H1 (cell line): ENCODE data around the gene TAF4. TPM values are rescaled to one million over a fixed set of nuclear protein-coding genes. Genes with fewer than 3 reads are reported as not detected.

Experiments
- CTCF ChIA-PET: fragments of 300-600 bp; sonication (Branson Sonifier 250); formaldehyde crosslinking; loops from one replicate; lab custom pipeline; 2021; ENCODE audit not compliant: partially characterized antibody; lab: Charles Lee
- POLR2A ChIA-PET: fragments of 300-600 bp; sonication (Branson Sonifier 250); formaldehyde crosslinking; loops from one replicate; lab custom pipeline; 2021; ENCODE audit warnings: inconsistent platforms; ENCODE audit not compliant: partially characterized antibody; lab: Charles Lee
- DNase-seq, 2 experiments: peaks; one replicate each; pipeline versions ENCODE4 v3.0.0 to v3.0.0-alpha.2; 2010 to 2022; ENCODE audit warnings: low spot score in 2 of 2, low read depth in 1 of 2, mixed read lengths in 1 of 2
- FAIRE-seq: peaks from 2 replicates; lab custom pipeline; 2011; peaks lifted over from hg19 to GRCh38; lab: Jason Lieb, UNC
- H2AFZ ChIP-seq: 2 replicates; pipeline ENCODE4 v1.8.1; 2012; ENCODE audit warnings: low read length, inconsistent platforms
- H2AK5ac ChIP-seq: 2 replicates; pipeline ENCODE4 v1.6.1; 2013; ENCODE audit warnings: low read depth, low read length
- H2BK120ac ChIP-seq: replicated peaks from 2 replicates; pipeline ENCODE3; 2013; ENCODE audit warnings: low read depth, low read length, inconsistent platforms
- H2BK12ac ChIP-seq: 2 replicates; pipeline ENCODE4 v1.6.1; 2013; ENCODE audit warnings: low read depth, low read length
- H2BK15ac ChIP-seq: 2 replicates; pipeline ENCODE4 v1.6.1; 2013; ENCODE audit warnings: low read length
- H2BK20ac ChIP-seq: 2 replicates; pipeline ENCODE4 v1.6.1; 2013; ENCODE audit warnings: low read length
- H2BK5ac ChIP-seq: 2 replicates; pipeline ENCODE4 v1.6.1; 2013; ENCODE audit warnings: low read depth, low read length
- H3K14ac ChIP-seq: 2 replicates; pipeline ENCODE4 v1.6.1; 2013; ENCODE audit warnings: inconsistent platforms; ENCODE audit not compliant: insufficient read length
- H3K18ac ChIP-seq: 2 replicates; pipeline ENCODE4 v1.6.1; 2013; ENCODE audit warnings: low read length; ENCODE audit errors: extremely low read depth
- H3K23ac ChIP-seq: 2 replicates; pipeline ENCODE4 v1.6.1; 2013; ENCODE audit warnings: inconsistent platforms; ENCODE audit not compliant: insufficient read length
- H3K23me2 ChIP-seq: 2 replicates; pipeline ENCODE4 v1.6.1; 2013; ENCODE audit warnings: low read depth, low read length
- H3K27ac ChIP-seq: 2 replicates; pipeline ENCODE4 v1.6.1; 2011; ENCODE audit warnings: low read depth, low read length, inconsistent platforms
- H3K27me3 ChIP-seq, 4 experiments: replicated peaks in 1 of 4; 1 replicate in 1 of 4; 2 replicates in 3 of 4; pipeline versions ENCODE4 v1.6.1 to v1.8.1; 2011 to 2013; ENCODE audit warnings: low read length in 3 of 4, mild to moderate bottlenecking in 3 of 4, inconsistent platforms in 2 of 4, mixed read lengths in 2 of 4, moderate library complexity in 1 of 4; ENCODE audit not compliant: control insufficient read depth in 3 of 4, insufficient read depth in 3 of 4; ENCODE audit errors: extremely low read depth in 1 of 4
- H3K36me3 ChIP-seq, 4 experiments: 2 replicates each; pipeline versions ENCODE4 v1.6.1 to v1.8.1; 2011 to 2013; ENCODE audit warnings: mild to moderate bottlenecking in 4 of 4, low read length in 3 of 4, moderate library complexity in 2 of 4, control low read depth in 1 of 4, inconsistent platforms in 1 of 4; ENCODE audit not compliant: insufficient read depth in 4 of 4, control insufficient read depth in 2 of 4
- H3K4ac ChIP-seq: replicated peaks from 2 replicates; pipeline ENCODE3; 2013; ENCODE audit warnings: low read length, low read depth, mixed read lengths, inconsistent platforms; ENCODE audit not compliant: insufficient read length
- H3K4me1 ChIP-seq, 4 experiments: replicated peaks in 1 of 4; 1 replicate in 1 of 4; 2 replicates in 3 of 4; pipeline versions ENCODE4 v1.6.1 to v1.8.1; 2011 to 2013; ENCODE audit warnings: low read length in 3 of 4, inconsistent platforms in 2 of 4, mixed read lengths in 1 of 4; ENCODE audit not compliant: insufficient read depth in 4 of 4, control insufficient read depth in 3 of 4
- H3K4me2 ChIP-seq, 2 experiments: 2 replicates each; pipeline versions ENCODE4 v1.6.1 to v1.8.1; 2011 to 2013; ENCODE audit warnings: low read depth in 2 of 2, low read length in 2 of 2, control low read depth in 1 of 2, inconsistent platforms in 1 of 2, mild to moderate bottlenecking in 1 of 2; ENCODE audit not compliant: insufficient read depth in 1 of 2
- H3K4me3 ChIP-seq, 4 experiments: fragments of 200-600, 300-600 bp in 1 of 4; sonication (generic), shearing (Covaris generic), sonication (Bioruptor Twin) in 1 of 4; 2 replicates each; pipeline versions ENCODE4 v1.5.1 to v1.8.1; 2011 to 2016; ENCODE audit warnings: low read length in 4 of 4, low read depth in 3 of 4, control low read depth in 2 of 4, inconsistent platforms in 2 of 4, mild to moderate bottlenecking in 2 of 4, mixed read lengths in 1 of 4, moderate library complexity in 1 of 4; ENCODE audit not compliant: insufficient read depth in 2 of 4; ENCODE audit errors: extremely low read depth in 1 of 4
- H3K56ac ChIP-seq: replicated peaks from 2 replicates; pipeline ENCODE3; 2013; ENCODE audit warnings: low read depth, mild to moderate bottlenecking, mixed read lengths, low read length, inconsistent platforms; ENCODE audit not compliant: insufficient read length
- H3K79me1 ChIP-seq: 2 replicates; pipeline ENCODE4 v1.6.1; 2013; ENCODE audit warnings: low read depth, low read length, control low read depth
- H3K79me2 ChIP-seq, 2 experiments: 2 replicates each; pipeline versions ENCODE4 v1.6.1 to v1.8.1; 2012 to 2013; ENCODE audit warnings: low read length in 2 of 2, mild to moderate bottlenecking in 2 of 2, inconsistent platforms in 1 of 2; ENCODE audit not compliant: insufficient read depth in 2 of 2, control insufficient read depth in 1 of 2
- H3K9ac ChIP-seq, 4 experiments: replicated peaks in 1 of 4; 1 replicate in 1 of 4; 2 replicates in 3 of 4; pipeline versions ENCODE4 v1.6.1 to v1.8.1; 2011 to 2013; ENCODE audit warnings: low read depth in 3 of 4, low read length in 3 of 4, control low read depth in 2 of 4, mild to moderate bottlenecking in 2 of 4, moderate library complexity in 2 of 4, inconsistent platforms in 1 of 4; ENCODE audit errors: extremely low read depth in 1 of 4
- H3K9me3 ChIP-seq, 2 experiments: 2 replicates each; pipeline versions ENCODE4 v1.6.1 to v1.8.1; 2012 to 2013; ENCODE audit warnings: mild to moderate bottlenecking in 2 of 2, moderate library complexity in 2 of 2, control low read depth in 1 of 2, inconsistent platforms in 1 of 2, low read depth in 1 of 2, low read length in 1 of 2, mixed read lengths in 1 of 2; ENCODE audit not compliant: insufficient read depth in 2 of 2
- H4K20me1 ChIP-seq, 2 experiments: replicated peaks in 1 of 2; 2 replicates each; pipeline versions ENCODE3 to v1.8.1; 2011 to 2013; ENCODE audit warnings: inconsistent platforms in 2 of 2, low read length in 2 of 2, mild to moderate bottlenecking in 1 of 2; ENCODE audit not compliant: insufficient read depth in 2 of 2, control insufficient read depth in 1 of 2
- H4K5ac ChIP-seq: 2 replicates; pipeline ENCODE4 v1.6.1; 2013; ENCODE audit warnings: low read length, low read depth, mixed read lengths, inconsistent platforms; ENCODE audit not compliant: insufficient read length
- H4K8ac ChIP-seq: 2 replicates; pipeline ENCODE4 v1.8.0; 2013; ENCODE audit warnings: mild to moderate bottlenecking, moderate library complexity, low read length, inconsistent platforms; ENCODE audit not compliant: insufficient read depth; ENCODE audit errors: extremely low read depth
- H4K91ac ChIP-seq: replicated peaks from 2 replicates; pipeline ENCODE3; 2013; ENCODE audit warnings: low read length, mixed read lengths, inconsistent platforms; ENCODE audit not compliant: insufficient read length
- ASH2L ChIP-seq: fragments of 200-600, 300-600 bp; sonication (generic); IDR thresholded peaks from one replicate; pipeline ENCODE4 v1.7.1; 2017; ENCODE audit warnings: low read length
- BCL11A ChIP-seq, 2 experiments: IDR thresholded peaks; one replicate each; pipeline ENCODE4 v1.6.1; 2011; ENCODE audit warnings: low read depth in 2 of 2, low read length in 2 of 2, mild to moderate bottlenecking in 2 of 2
- SAP30 ChIP-seq: fragments of 300-600 bp; sonication (generic); IDR thresholded peaks from 2 replicates; pipeline ENCODE4 v1.7.1; 2012; ENCODE audit warnings: low read length, moderate library complexity, mild to moderate bottlenecking, inconsistent platforms; ENCODE audit not compliant: insufficient read depth, insufficient replicate concordance
- TBP ChIP-seq: IDR thresholded peaks from 2 replicates; pipeline ENCODE4 v1.6.1; 2011; ENCODE audit warnings: low read depth, low read length, improper control_type of control experiment
- WGBS, 2 experiments: shearing (Covaris generic) in 1 of 2; methylation state at CpG; one replicate each; pipeline versions ENCODE4 v1.1.6 to v1.1.7; 2013 to 2015; ENCODE audit warnings: low lambda C conversion rate in 2 of 2, mixed read lengths in 2 of 2, inconsistent platforms in 1 of 2, low coverage in 1 of 2, missing lambda C conversion rate in 1 of 2; ENCODE audit not compliant: insufficient replicate concordance in 2 of 2, insufficient coverage in 1 of 2, insufficient read length in 1 of 2; ENCODE audit errors: extremely low coverage in 1 of 2, missing lambda C conversion rate in 1 of 2; 5-methylcytosine and 5-hydroxymethylcytosine counted together
- polyA plus RNA-seq, 7 experiments: library from polyadenylated mRNA; depleted of rRNA in 3 of 7; stranded (reverse) in 5 of 7; unstranded in 2 of 7; fragments of >200 nt in 5 of 7; fragments of 200-250 nt in 2 of 7; gene quantifications; 1 replicate in 5 of 7; 2 replicates in 1 of 7; 4 replicates in 1 of 7; pipeline versions ENCODE4 v1.2.1 to v1.2.3, GENCODE V29; 2011 to 2013; ENCODE audit warnings: missing spikeins in 2 of 7, mixed read lengths in 2 of 7
- total RNA-seq: library from RNA; stranded (reverse); fragmentation: NEBNext Ultra II Directional; extraction: Animal tissue kit (Norgen Biotek cat#: 25700); gene quantifications from 2 replicates; pipeline ENCODE4 v1.2.1, GENCODE V29; 2021
- TF ChIP-seq, protein P1 (sequence below), 3 experiments: IDR thresholded peaks; 1 replicate in 2 of 3; 2 replicates in 1 of 3; pipeline versions ENCODE4 v1.5.1 to v1.6.1; 2011; ENCODE audit warnings: low read length in 3 of 3, mild to moderate bottlenecking in 3 of 3, inconsistent platforms in 2 of 3, low read depth in 1 of 3, moderate library complexity in 1 of 3; ENCODE audit not compliant: insufficient read depth in 1 of 3; ENCODE audit errors: control extremely low read depth in 1 of 3

The TAF4 gene
- total and polyA plus RNA-seq, 2 of the 8 experiments (the other 6 are each of a cell fraction or from before 2014, with no cell fraction given) = 16.0 to 30.1 TPM

DNA sequence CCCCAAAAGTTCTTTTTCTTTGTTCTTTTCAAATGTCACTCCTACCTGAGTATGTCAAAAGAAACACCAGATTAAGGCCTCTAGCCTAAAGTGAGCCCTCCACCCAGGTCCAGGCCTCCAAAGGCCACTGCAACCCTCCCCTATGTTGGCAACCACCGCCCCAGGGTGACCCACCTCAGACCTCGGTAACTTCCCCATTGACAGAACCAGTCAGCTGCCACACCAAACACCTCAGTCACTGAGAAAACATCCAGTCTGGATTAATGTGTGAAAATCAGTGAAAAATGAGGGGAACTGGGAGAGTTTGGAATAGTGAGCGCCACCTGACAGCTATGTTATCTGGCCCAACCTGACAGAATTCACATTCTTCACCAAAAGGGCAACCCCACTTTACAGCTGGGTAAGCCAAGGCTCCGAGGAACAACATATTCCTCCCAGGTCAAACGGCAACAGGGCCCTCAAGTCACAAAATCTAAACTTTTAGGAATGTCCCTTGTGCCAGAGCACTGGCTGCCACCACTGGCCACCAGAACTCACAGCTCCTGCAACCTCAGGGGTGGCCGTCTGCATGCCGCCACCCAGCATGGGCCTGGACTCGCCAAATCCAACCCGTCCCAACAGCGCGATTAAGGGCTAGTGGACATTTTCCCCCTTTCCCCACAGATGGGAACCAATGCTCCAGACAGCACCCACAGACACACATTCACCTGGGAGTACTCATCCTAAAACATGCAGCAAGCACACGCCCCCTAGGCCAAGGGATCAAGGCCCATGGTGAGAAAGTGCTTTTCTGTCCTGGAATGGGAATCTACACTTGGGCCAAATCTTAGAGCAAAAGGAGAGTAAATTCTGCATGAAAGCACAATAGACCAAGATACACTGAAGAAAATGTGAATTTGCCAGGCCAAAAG, 4.8 kb downstream of the TAF4 start:
- WGBS, 2 experiments = 91% methylated on average over 12 of the region's 12 CpGs; no CpG with 5 or more reads in 1 of the 2 experiments
- peaks cover 35 to 47% of the 10 kb centered on the region in 2 experiments for H4K20me1 ChIP-seq

More for the DNA sequence above, 4.8 kb downstream of the TAF4 start:
- Histone ChIP-seq H3K4me1 (peaks cover 0 to 9% (median 7%) of the 10 kb centered on the region in 4 experiments; a peak in 6 of 7 replicates), H4K8ac (no peak overlapping the region), H3K79me1 (peaks cover 15% of the 10 kb centered on the region), H3K36me3 (peaks cover 0 to 7% (median under 1%) of the 10 kb centered on the region in 4 experiments; a peak in 3 of 8 replicates), H2BK15ac (no peak overlapping the region), H2AFZ (no peak overlapping the region), H3K79me2 (peaks cover 37 to 73% of the 10 kb centered on the region in 2 experiments; a peak in 3 of 4 replicates), H2BK12ac (no peak overlapping the region), H2BK5ac (no peak overlapping the region), H3K9ac (no peak overlapping the region), H3K4me2 (no peak overlapping the region), H2AK5ac (no peak overlapping the region), H3K56ac (no peak overlapping the region), H3K4me3 (no peak overlapping the region), H3K27me3 (no peaks in the 10 kb centered on the region)
- CTCF ChIA-PET = interaction anchor here (0.6 to 2.0 kb wide), 10 partner anchors 12 to 78 kb away, joined by 3 to 5 read pairs (median 4); no protein-coding TSS in a partner anchor
- no peak for DNase-seq
- TF ChIP-seq BCL11A (IDR thresholded peaks at IDR 0.05; ENCODE audit: low read depth in 2 of 2, low read length in 2 of 2) = no peak
- TF ChIP-seq, protein P1, sequence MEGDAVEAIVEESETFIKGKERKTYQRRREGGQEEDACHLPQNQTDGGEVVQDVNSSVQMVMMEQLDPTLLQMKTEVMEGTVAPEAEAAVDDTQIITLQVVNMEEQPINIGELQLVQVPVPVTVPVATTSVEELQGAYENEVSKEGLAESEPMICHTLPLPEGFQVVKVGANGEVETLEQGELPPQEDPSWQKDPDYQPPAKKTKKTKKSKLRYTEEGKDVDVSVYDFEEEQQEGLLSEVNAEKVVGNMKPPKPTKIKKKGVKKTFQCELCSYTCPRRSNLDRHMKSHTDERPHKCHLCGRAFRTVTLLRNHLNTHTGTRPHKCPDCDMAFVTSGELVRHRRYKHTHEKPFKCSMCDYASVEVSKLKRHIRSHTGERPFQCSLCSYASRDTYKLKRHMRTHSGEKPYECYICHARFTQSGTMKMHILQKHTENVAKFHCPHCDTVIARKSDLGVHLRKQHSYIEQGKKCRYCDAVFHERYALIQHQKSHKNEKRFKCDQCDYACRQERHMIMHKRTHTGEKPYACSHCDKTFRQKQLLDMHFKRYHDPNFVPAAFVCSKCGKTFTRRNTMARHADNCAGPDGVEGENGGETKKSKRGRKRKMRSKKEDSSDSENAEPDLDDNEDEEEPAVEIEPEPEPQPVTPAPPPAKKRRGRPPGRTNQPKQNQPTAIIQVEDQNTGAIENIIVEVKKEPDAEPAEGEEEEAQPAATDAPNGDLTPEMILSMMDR (IDR thresholded peaks at IDR 0.05; ENCODE audit: control extremely low read depth in 1 of 3, insufficient read depth in 1 of 3, low read depth in 1 of 3, low read length in 3 of 3) = no peak
- no peak for TF ChIP-seq ASH2L
- TF ChIP-seq SAP30 = no peak
- TF ChIP-seq TBP = no peak
- TF ChIP-seq, all 59 proteins: peak for 0
- FAIRE-seq = no peak
- POLR2A ChIA-PET = interaction anchor here (1.1 to 1.5 kb wide), 3 partner anchors 67 to 73 kb away, joined by 3 to 4 read pairs (median 4); no protein-coding TSS in a partner anchor
- no peak overlapping the region for H2BK20ac ChIP-seq
- no peak overlapping the region for H3K4ac ChIP-seq
- H3K18ac ChIP-seq = no peak overlapping the region
- no peak overlapping the region for H3K23ac ChIP-seq
- H3K23me2 ChIP-seq = peaks cover 2% of the 10 kb centered on the region; the same call in 1 of the 2 replicates
- no peak overlapping the region for H3K27ac ChIP-seq
- H2BK120ac ChIP-seq = no peak overlapping the region
- H3K14ac ChIP-seq = no peak overlapping the region
- no peaks in the 10 kb centered on the region for H3K9me3 ChIP-seq
- H4K91ac ChIP-seq = no peak overlapping the region
- no peak overlapping the region for H4K5ac ChIP-seq
